Posterior vena cava (tissue), 2 donors: ENCODE measurements around the gene COL4A1. TPM values are rescaled to one million over a fixed set of nuclear protein-coding genes. Genes with fewer than 3 reads are reported as not detected.

Experiments used
- DNase-seq: peaks from one replicate; pipeline ENCODE4 v3.0.0-alpha.2; 2020; ENCODE audit warnings: low spot score
- intact Hi-C, 2 donors: fragments of 100-400 bp; cut with DNase I; formaldehyde crosslinking; loops; one replicate each; pipeline versions ENCODE4 v1.14.1 to v1.14.2; 2022 to 2023
- total RNA-seq, 2 donors: library from RNA; stranded (reverse); fragmentation: NEBNext Ultra II Directional; extraction: Animal tissue kit (Norgen Biotek cat#: 25700); gene quantifications; one replicate each; pipeline ENCODE4 v1.2.1, GENCODE V29; 2021
- donor health status: DM: yes; HTN: yes; CAD: no.
- donor health status: DM: yes; HTN: yes; CAD: no.

COL4A1 gene
- total RNA-seq, 2 donors from 2014 or later, result 830 to 1,061 TPM

- intact Hi-C loops, result no loop called here
- DNase-seq, result no peak
These were observed 52.0 kb downstream of the COL4A1 start for GRCh38 chr13:110254751-110255553.

GRCh38 chr13:110254151-110254679 lies 52.7 kb downstream of the COL4A1 start:
- no peak for DNase-seq
- intact Hi-C loops, result no loop called here

GRCh38 chr13:110251193-110251819 lies 55.7 kb downstream of the COL4A1 start:
- no peak for DNase-seq
- intact Hi-C loops, result no loop called here

- DNase-seq, result peak; percentile 92
- intact Hi-C loops, result no loop called here
These were observed 56.6 kb downstream of the COL4A1 start for GRCh38 chr13:110250258-110250891.

DNA sequence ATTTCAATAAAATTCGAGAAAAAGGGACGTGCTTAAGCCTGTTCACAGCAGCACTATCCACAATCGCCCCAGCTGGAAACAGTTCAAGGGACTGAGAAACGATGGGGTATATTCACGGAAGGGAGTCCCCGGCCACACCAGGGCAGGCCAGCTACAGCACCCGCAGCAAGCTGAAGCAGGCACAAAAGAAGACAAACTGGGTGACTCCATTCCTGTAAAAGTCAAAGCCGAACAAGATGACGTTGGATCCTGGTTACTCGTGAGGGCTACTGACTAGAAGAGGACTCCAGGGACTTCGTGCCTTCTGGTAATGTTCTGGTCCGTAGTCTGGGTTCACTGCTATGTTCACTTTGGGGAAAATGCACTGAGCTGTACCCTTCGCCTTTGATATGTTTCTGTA lies 57.6 kb downstream of the COL4A1 start:
- DNase-seq, result no peak
- intact Hi-C loops, result loop anchor here in 1 of 2 donors (5.0 kb wide), 1 partner anchor 163 kb away; no protein-coding TSS in a partner anchor

DNA sequence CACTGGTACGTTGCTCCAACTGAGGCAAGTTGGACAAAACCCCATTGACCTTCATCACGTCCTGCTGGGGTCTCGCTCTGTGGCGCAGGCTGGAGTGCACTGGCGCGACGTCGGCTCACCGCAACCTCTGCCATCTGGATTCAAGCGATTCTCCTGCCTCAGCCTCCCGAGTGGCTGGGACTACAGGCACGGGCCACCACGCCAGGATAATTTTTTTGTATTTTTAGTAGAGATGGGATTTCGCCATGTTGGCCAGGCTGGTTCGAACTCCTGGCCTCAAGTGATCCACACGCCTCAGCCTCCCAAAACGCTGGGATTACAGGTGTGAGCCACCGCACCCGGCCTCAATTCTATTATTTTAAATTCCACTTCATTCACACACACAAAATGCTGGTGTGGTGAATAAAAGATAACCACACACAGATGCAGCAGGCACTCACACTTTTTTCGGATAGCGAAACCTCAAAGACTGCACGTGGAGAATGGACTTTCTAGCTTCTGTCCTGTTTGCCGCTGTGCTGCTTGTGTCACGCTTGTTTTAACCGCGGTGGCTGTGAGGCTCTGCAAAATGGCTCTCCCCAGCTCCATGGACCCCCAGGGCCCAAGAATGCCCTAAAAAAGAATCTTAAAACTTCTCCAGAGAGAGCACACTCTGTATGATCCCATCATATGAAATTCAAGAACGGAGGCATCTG lies 58.4 kb downstream of the COL4A1 start:
- intact Hi-C loops, result loop anchor here in 1 of 2 donors (5.0 kb wide), 1 partner anchor 164 kb away; no protein-coding TSS in a partner anchor
- no peak for DNase-seq

- DNase-seq, result no peak
- intact Hi-C loops, result loop anchor here in 1 of 2 donors (5.0 kb wide), 1 partner anchor 166 kb away; no protein-coding TSS in a partner anchor
These were observed 60.4 kb downstream of the COL4A1 start for GRCh38 chr13:110246530-110246929.

DNA sequence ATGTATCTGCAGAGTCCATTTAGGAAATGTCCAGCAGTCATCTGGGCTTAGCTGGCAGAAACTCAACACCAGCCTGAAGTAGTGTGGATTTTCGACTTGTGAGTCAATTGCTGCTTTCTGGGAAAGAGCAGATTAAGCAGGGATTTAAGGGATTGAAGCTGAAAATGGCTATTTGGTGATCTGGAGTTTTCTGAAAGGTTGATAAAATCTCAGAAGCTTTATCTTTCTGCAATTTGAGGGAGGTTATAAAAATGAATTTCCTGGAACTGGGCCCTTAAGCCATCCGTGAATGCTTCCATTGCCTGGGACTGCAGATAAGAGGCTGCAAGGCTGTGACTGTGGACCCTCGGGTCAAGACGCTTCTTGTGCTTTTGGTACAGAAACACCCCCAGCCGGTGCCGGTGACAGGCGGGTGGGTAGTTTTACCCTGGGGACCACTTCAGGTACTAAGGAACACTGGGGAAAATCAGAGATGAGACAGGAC lies 61.5 kb downstream of the COL4A1 start:
- DNase-seq, result peak; percentile 75
- intact Hi-C loops, result loop anchor here in 1 of 2 donors (5.0 kb wide), 1 partner anchor 167 kb away; no protein-coding TSS in a partner anchor

DNA sequence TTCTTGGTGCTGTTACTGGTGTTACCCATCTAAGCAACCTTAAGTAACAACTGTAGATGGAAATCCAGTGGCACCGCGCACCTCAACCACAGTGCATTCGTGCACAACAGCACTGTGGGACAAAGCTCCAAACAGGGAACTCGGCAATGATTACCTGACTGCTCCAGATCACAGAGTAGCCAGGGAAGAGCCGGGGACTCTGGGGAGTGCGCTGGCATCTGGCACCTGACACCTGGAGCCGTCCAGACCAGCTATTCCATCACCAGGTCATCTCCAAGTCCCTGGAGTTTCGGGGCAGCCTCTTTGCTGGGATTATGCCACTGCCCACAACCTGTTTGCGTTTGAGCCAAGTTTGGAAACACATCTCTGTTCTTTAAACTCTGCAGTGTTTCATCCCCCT lies 62.0 kb downstream of the COL4A1 start:
- intact Hi-C loops, result loop anchor here in 1 of 2 donors (5.0 kb wide), 1 partner anchor 167 kb away; no protein-coding TSS in a partner anchor
- no peak for DNase-seq

DNA sequence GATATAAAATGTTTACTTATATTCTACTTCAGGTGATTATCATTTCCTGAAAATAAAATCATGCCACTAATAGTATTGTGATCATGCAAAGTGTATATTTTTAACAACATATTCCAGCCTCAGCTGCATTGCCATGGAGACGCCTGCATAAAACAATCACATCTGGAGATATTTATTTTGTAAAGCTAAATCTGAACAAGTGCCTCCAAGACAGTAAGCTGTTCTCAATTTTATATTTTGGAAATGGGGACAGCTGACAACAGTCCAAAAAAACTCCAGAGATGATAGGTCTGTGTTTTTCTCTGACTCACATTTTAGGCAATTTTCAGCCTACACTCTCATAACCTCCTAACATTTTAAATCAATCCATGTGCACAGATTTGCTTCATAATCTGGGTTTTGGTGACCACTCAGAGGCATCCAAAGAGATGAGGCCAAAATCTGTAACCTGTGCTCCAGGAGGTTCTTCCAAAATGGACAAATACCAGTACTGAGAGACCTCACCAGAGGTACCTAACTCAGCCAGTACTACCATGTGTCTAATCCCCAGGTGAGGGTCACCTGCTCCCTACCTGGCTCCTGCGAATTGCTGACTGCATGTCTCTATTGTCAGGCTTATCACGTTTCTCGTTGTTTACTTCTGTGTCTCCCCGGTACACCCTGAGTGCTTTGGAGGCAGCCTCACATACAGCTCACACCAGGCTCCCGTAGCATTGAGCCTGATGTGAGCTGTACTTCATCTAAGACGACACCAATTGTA lies 62.7 kb downstream of the COL4A1 start:
- no peak for DNase-seq
- intact Hi-C loops, result no loop called here

- intact Hi-C loops, result no loop called here
- no peak for DNase-seq
These were observed 64.3 kb downstream of the COL4A1 start for GRCh38 chr13:110242615-110243014.

DNA sequence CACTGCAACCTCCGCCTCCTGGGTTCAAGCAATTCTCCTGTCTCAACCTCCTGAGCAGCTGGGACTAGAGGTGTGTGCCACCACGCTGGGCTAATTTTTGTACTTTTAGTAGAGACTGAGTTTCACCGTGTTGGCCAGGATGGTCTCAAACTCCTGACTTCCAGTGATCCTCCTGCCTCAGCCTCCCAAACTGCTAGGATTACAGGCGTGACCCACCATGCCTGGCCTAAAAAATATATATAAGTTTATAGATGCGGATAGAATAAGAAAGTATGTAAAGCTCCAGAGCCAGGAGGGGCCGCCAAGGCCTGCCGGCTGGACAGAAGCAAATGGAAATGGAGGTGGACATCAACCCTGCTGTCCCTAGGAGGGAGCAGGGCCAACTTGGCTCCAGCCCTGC lies 66.0 kb downstream of the COL4A1 start:
- no peak for DNase-seq
- intact Hi-C loops, result no loop called here

- no peak for DNase-seq
- intact Hi-C loops, result no loop called here
These were observed 66.6 kb downstream of the COL4A1 start for GRCh38 chr13:110240352-110240751.

- intact Hi-C loops, result no loop called here
- no peak for DNase-seq
These were observed 67.5 kb downstream of the COL4A1 start for GRCh38 chr13:110239280-110240125.

DNA sequence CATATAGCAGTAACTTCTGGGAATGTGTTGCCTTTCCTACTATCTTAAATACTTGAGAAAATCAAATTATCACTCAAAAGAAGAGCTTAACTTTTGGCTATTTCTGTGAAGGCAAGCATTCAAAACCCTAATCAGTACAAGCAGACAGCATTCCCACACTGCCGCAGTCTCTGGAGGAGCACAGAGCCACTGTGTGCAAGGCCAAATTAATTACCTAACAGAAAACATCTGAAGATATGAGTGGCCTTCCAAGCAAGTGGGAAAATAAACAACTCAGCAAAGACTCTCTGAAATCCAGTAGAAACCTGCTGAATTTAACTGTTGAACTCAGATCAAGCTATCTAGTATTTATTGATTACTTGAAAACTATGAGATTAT lies 68.2 kb downstream of the COL4A1 start:
- intact Hi-C loops, result no loop called here
- no peak for DNase-seq

GRCh38 chr13:110237875-110238817 lies 68.8 kb downstream of the COL4A1 start:
- no peak for DNase-seq
- intact Hi-C loops, result no loop called here
